WERI-Rb-1 (cell line): ENCODE data around the gene DNAAF2.
A peak's percentile ranks its signal among the peaks of the same experiment; 100 is the strongest.

Experiments used
- DNase-seq: peaks from one replicate; pipeline ENCODE4 v3.0.0-alpha.2; 2020
- H3K27ac ChIP-seq: fragments of 250-450 bp; sonication (Bioruptor Pico); 2 replicates; pipeline ENCODE4 v1.5.1; 2020; ENCODE audit warnings: mild to moderate bottlenecking, moderate library complexity
- H3K27me3 ChIP-seq: fragments of 250-450 bp; sonication (Bioruptor Pico); 2 replicates; pipeline ENCODE4 v1.5.1; 2021; ENCODE audit warnings: mild to moderate bottlenecking, low read depth, moderate library complexity; ENCODE audit not compliant: insufficient read depth, severe bottlenecking
- H3K36me3 ChIP-seq: fragments of 250-450 bp; sonication (Bioruptor Pico); 2 replicates; pipeline ENCODE4 v1.5.1; 2020; ENCODE audit warnings: mild to moderate bottlenecking, moderate library complexity
- H3K4me3 ChIP-seq: 2 replicates; pipeline ENCODE4 v1.5.1; 2011; ENCODE audit warnings: low read depth, mild to moderate bottlenecking, control low read depth, low read length
- H3K9me3 ChIP-seq: fragments of 250-450 bp; sonication (Bioruptor Pico); 2 replicates; pipeline ENCODE4 v1.5.1; 2021; ENCODE audit warnings: mild to moderate bottlenecking, moderate library complexity; ENCODE audit not compliant: severe bottlenecking
- CTCF ChIP-seq: IDR thresholded peaks from 2 replicates; pipeline ENCODE4 v1.5.1; 2011; ENCODE audit warnings: low read depth, mild to moderate bottlenecking, control low read depth, inconsistent platforms, low read length

The DNAAF2 gene

DNA sequence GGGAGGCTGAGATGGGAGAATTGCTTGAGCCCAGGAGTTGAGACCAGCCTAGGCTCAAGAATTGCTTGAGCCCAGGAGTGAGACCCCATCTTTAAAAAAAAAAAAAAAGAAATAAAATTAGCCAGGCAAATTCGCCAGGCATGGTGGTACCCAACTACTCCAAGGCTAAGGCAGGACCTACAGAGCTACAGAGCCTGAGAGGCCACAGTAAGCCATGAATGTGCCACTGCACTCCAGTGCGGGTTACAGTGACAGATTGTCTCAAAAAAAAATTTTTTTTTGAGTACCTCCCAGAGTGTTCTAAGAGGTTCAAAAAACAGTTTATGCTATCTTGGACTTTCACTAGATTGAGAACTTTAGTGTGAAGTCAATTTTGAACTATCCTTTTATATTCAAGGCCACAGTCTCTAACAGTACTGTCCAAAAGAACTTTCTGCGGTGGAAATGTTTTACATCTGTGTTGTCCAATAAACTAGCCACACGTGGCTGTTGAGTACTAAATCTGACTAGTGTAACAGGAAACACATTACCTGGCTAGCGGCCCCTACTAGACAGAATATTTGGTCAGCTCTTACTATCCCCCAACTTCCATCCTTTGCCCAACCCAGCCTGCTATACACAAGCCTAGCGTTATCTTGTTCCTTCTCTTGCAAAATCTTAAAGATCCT is 17.1 kb downstream of the DNAAF2 start:
- H3K36me3 ChIP-seq: peaks cover 62% of the 10 kb centered on the region
- H3K4me3 ChIP-seq: no peak overlapping the region
- H3K27me3 ChIP-seq: no peaks in the 10 kb centered on the region
- H3K27ac ChIP-seq: no peak overlapping the region
- H3K9me3 ChIP-seq: no peaks in the 10 kb centered on the region
- no peak for DNase-seq
- no peak for TF ChIP-seq CTCF

- H3K27me3 ChIP-seq: no peaks in the 10 kb centered on the region
- no peak overlapping the region for H3K4me3 ChIP-seq
- DNase-seq: peak; percentile 48
- H3K9me3 ChIP-seq: no peaks in the 10 kb centered on the region
- peak overlapping the region; percentile 55 for H3K27ac ChIP-seq
- no peak for TF ChIP-seq CTCF
- peaks cover 60% of the 10 kb centered on the region for H3K36me3 ChIP-seq
Measured at GRCh38 chr14:49615776-49616175, 19.3 kb downstream of the DNAAF2 start.

DNA sequence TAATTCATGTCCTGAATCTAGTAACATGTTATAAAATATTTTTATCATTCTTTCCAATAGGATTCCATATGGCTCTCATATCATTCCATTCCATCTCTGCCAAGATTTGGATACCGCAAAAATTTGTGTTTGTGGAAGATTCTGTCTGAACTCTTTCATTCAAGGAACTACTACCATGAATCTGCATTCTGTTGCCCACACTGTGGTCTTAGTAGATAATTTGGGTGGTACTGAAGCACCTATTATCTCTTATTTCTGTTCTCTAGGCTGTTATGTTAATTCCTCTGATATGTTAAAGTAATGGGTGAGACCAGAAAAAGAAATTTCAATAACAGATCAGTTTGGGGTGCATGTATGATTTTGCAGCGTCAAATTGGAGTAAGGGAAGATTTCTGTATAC is 20.8 kb downstream of the DNAAF2 start:
- no peak for TF ChIP-seq CTCF
- Histone ChIP-seq H3K9me3 (no peaks in the 10 kb centered on the region), H3K27me3 (no peaks in the 10 kb centered on the region), H3K36me3 (peaks cover 69% of the 10 kb centered on the region), H3K27ac (no peak overlapping the region), H3K4me3 (no peak overlapping the region)
- no peak for DNase-seq

GRCh38 chr14:49612671-49613070 is 22.4 kb downstream of the DNAAF2 start:
- H3K9me3 ChIP-seq: no peaks in the 10 kb centered on the region
- no peak overlapping the region for H3K4me3 ChIP-seq
- peaks cover 63% of the 10 kb centered on the region for H3K36me3 ChIP-seq
- TF ChIP-seq CTCF: no peak
- no peak for DNase-seq
- no peaks in the 10 kb centered on the region for H3K27me3 ChIP-seq
- no peak overlapping the region for H3K27ac ChIP-seq

- Histone ChIP-seq H3K36me3 (peaks cover 63% of the 10 kb centered on the region), H3K27me3 (no peaks in the 10 kb centered on the region), H3K27ac (no peak overlapping the region), H3K4me3 (no peak overlapping the region), H3K9me3 (no peaks in the 10 kb centered on the region)
- no peak for TF ChIP-seq CTCF
- no peak for DNase-seq
Measured at GRCh38 chr14:49612251-49612650, 22.8 kb downstream of the DNAAF2 start.

GRCh38 chr14:49607583-49607982 is 27.5 kb downstream of the DNAAF2 start:
- H3K27me3 ChIP-seq: no peaks in the 10 kb centered on the region
- no peak overlapping the region for H3K4me3 ChIP-seq
- peaks cover 67% of the 10 kb centered on the region for H3K36me3 ChIP-seq
- no peaks in the 10 kb centered on the region for H3K9me3 ChIP-seq
- no peak for DNase-seq
- no peak for TF ChIP-seq CTCF
- H3K27ac ChIP-seq: no peak overlapping the region
